GM20000 (cell line): ENCODE results near the gene RPL41.

Experiments
- DNase-seq: peaks from one replicate; pipeline ENCODE4 v3.0.0; 2012; ENCODE audit warnings: low spot score
- CTCF ChIP-seq: IDR thresholded peaks from 2 replicates; pipeline ENCODE4 v1.5.1; 2012; ENCODE audit warnings: mild to moderate bottlenecking, control low read depth; ENCODE audit errors: extremely low read depth, missing control alignments

The RPL41 gene

GRCh38 chr12:56158926-56159461, 42.6 kb downstream of the RPL41 start:
- peak; percentile 34 for DNase-seq
- TF ChIP-seq CTCF = no peak

GRCh38 chr12:56159482-56160192, 43.2 kb downstream of the RPL41 start:
- DNase-seq = no peak
- no peak for TF ChIP-seq CTCF

DNA sequence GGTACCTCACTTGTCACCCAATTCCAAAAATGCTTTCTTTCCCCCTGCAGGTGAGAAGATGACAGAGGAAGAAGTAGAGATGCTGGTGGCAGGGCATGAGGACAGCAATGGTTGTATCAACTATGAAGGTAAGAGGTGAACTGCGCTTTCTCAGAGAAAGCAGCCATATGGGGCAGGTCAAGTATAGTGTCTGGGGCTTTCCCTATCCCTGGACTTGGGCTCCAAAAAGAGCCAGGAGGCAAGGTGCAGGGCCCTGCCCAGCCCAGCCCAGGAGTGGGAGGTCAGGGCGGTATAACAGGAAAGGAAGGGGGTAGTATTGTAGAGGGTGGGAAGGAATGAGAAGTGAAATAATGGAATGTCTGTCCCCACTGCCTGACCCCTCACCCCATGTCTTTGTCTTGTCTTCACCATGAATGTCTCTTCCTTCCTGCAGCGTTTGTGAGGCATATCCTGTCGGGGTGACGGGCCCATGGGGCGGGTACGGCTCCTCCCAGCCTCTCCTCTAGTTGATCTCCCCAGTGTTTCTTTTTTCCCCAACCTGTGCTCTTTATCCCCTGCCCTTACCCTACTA, 43.8 kb downstream of the RPL41 start:
- peak; percentile 51 for DNase-seq
- TF ChIP-seq CTCF = no peak

DNA sequence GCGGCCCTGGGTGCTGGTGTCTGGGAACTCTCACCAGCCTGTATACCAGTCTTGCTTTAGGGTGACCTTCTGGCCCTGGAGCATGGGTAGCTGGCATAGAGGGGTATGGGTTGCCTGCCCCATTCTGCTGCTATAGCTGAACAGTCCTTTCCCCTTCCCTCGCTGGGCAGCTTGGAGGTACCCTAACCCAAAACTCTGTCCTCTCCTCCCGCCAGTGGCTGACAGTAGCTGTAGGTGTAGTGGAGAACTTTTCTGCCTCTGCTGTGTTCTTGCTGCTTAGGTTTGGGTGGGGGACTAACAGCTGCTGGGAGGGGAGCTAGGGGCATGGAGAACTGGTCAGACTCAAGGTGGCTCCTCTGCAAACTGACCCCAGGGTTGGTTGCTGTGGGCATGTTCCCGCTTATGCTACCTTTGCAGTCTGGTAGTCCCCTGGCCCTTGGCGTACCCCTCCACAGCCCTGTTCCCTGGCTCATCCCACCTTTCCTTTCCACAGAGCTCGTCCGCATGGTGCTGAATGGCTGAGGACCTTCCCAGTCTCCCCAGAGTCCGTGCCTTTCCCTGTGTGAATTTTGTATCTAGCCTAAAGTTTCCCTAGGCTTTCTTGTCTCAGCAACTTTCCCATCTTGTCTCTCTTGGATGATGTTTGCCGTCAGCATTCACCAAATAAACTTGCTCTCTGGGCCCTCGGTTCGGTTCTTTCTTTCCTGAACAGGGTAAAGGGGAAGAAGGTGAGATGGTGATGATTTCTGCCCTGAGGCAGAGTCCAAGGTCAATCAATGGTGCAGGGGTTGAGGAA, 44.7 kb downstream of the RPL41 start:
- TF ChIP-seq CTCF = no peak
- DNase-seq = no peak

DNA sequence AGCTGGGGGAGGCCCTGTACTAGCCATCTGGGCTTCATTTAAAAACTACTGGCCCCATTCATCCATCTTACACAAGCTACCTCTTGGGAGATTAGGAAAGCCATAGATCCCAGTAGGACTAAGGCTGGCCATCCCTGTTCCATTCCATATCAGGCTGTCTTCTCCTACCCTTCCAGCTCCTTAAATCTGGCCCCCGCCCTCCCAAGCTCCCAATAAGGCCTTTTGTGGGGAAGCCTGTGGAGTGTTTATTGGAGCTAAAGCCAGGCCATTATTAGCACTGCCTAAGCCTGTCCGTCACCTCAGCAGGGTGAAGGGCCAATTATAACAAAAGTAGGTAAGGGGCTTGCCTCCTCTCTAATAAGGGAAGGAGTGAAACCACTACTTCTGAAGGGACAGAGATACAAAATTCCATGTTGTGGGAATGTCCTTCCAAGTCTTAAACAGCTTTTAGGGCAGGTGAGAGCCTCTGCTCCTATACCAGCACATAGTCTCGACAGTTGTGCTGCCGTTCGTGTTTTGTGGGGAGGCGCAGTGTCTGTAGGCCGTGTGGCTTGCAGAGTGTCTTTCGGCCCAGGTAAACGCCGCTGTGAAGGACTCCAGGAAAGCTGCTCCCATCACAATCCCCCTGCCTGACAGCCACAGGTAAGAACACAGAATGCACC, 45.4 kb downstream of the RPL41 start:
- TF ChIP-seq CTCF = no peak
- no peak for DNase-seq

GRCh38 chr12:56162468-56163290, 46.2 kb downstream of the RPL41 start:
- DNase-seq = no peak
- no peak for TF ChIP-seq CTCF
